ENCODE results near the gene CHADL.

Gene CHADL

DNA sequence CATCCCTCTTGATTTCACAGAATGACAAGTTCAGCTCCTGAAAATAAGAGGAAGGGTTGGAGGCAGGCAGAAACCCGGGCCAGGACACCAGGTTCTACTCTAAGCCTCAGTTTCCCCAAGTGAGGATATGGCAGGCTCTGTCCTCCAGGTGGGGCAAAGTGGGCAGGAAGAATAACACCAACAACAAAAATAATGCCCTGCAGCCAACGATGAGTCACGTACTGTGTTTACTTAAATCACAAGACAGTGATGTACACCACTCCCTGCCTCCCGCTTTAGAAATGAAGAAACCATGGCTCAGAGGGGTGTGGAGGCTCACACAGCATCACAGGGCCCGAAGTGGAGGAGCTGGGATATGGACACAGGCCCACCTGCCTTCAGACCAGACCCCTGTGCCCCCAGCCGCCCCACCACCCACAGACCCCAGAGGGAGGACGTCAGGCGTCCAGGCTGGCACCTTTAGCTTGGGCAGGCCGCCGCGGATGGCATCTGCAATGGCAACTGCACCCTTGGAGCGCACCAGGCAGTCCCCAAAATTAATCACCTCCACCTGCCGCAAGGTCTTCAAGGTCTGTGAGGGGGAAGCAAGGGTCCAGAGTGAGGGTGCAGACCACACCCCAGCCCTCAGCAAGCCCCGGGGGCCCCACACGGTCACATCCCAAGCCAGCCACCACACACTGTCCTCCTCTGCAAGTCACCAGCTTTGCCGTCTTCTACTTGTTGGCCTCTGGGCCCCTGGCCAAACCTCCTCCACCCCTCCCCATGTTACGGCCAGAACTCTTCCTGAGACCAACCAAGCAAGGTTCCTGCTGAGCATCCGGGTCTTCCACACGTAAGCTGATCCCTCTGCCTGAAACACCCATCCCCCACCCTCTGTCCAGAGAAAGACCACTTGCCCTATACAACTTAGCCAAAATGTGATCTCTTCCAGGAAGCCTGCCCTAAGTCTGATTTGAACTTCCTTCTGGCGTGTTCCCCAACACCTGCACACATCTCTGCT, 15.8 kb upstream of the CHADL start:
- DNase-seq: no peak

- no peak for DNase-seq
Observed at GRCh38 chr22:41254230-41254629, 13.5 kb upstream of the CHADL start.

GRCh38 chr22:41252365-41252764, 11.6 kb upstream of the CHADL start:
- DNase-seq: no peak

DNA sequence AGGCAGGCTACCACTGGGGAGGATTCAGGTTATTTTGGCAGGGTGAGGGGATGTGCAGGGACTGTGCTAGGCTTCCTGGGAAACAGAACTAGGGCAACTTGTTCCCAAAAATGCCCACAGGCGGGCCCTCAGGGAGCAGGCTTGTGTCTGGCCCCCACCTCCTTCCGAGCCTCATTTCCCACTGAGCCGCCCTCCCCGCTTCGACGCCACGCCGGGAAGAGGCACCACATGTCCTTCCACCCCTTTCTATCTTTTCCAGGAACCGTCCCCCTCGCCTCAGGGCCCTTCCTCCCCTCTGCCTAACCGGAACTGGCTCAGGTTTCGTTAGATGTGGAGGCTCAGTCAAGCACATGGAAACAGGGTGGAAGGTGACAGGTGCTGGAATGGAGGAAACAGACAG, 9.4 kb upstream of the CHADL start:
- no peak for DNase-seq

DNA sequence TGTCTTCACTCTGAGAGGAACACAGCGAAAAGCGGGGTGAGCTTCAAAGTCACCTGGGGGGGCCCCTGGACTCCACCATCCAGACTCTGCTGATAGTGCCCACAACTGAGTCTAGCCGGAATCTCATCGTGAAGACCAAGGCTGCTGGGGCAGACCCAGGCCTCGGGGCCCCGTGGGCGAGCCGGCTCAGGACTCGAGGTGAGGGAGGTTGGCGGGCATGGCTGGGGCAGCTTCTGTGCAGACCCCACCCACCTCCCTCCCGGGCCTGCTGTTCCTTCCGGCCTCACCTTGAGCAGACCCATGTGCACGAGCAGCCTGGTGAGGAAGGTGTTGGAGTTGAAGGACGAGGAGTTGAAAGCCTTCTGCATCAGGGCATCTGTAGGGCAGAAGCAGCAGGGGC, 8.7 kb upstream of the CHADL start:
- no peak for DNase-seq

DNA sequence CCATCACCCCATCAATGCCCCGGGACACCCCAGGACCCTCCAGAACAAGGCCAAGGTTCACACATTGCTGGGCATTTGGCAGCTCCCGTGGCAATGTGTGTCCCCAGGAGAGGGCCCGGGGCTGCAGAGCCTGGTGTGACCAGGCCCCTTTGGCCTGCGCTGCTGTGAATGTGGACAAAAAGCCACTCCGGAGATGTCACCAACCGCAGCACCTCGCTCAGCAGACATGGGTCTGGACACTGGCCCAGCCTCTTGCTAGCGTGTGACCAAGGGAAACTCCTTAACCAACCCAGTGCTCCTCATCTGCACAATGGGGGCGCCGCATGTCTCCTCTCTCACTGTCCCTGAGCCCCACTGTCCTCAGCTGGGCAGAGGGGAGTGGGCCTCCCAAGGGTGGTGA, 8.0 kb upstream of the CHADL start:
- DNase-seq: no peak

DNA sequence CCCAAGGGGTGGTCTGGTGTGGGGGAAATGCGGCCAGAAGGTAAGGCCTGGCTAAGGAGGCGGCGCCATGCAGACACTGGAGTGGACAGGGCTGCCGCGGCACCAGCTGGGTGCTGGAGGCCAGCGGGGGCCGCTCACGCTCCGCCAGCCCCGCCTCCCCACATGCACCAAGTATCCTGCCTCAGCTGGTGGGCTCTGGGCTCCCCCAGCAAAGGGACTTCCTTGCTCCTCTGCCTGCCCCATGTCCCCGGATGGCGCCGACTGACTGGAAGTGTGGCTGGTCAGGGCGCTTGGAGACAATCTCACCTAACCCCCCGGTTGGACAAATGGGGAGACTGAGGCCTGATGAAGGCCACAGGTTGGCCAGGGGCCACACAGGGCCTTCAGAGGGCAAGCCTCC, 7.6 kb upstream of the CHADL start:
- no peak for DNase-seq

DNA sequence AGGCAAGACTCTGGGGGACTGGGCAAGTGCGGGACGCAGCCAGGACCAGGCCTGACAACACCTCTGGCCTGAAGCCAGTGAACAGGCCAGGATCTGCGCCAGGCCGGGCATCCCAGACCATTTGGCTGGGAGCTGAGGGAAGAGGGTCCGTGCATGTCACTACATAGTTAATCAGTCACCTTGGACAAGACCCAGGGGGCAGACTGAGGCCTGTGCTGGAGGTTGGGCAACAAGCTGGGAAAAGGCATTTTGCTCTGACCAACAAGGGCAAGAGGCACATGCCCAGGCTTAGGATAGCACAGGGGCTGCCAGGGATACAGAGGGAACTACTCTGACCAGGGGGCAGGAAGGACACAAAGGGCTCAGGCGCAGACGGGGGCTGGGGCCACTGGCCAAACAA, 7.0 kb upstream of the CHADL start:
- DNase-seq: no peak

DNA sequence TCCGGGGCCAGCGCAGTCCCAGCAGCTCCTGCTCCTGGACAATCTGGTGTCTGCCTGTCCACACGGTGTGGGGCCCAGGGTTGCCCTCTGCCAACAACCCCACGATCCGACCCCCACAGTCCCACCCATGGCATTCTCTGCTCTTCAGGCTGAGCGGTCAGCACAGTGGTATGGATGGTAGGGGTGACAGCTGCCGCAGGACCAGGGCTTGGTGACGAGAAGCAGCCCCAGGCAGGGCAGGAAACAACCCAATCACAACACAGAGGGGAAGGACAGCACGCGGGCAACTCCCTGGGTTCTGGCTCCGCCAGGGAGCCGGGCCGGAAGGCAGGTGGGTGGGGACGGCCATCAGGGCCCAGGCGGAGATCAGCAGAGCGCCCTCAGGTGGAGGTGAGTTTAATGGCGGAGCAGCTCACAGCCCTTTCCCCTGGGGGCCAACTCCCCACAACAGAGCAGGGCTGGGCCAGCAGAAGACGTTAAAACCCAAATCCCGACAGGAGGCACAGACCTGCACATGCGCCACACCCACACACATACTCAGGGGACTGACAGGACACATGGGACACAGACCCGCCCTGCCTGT, 5.3 kb upstream of the CHADL start:
- DNase-seq: no peak

- no peak for DNase-seq
Observed at GRCh38 chr22:41243361-41243760, 2.6 kb upstream of the CHADL start.

- DNase-seq: no peak
Observed at GRCh38 chr22:41242396-41243117, 1.8 kb upstream of the CHADL start.

GRCh38 chr22:41241133-41241676, 474 bp upstream of the CHADL start:
- no peak for DNase-seq

GRCh38 chr22:41239443-41240128, 1.1 kb downstream of the CHADL start:
- no peak for DNase-seq

DNA sequence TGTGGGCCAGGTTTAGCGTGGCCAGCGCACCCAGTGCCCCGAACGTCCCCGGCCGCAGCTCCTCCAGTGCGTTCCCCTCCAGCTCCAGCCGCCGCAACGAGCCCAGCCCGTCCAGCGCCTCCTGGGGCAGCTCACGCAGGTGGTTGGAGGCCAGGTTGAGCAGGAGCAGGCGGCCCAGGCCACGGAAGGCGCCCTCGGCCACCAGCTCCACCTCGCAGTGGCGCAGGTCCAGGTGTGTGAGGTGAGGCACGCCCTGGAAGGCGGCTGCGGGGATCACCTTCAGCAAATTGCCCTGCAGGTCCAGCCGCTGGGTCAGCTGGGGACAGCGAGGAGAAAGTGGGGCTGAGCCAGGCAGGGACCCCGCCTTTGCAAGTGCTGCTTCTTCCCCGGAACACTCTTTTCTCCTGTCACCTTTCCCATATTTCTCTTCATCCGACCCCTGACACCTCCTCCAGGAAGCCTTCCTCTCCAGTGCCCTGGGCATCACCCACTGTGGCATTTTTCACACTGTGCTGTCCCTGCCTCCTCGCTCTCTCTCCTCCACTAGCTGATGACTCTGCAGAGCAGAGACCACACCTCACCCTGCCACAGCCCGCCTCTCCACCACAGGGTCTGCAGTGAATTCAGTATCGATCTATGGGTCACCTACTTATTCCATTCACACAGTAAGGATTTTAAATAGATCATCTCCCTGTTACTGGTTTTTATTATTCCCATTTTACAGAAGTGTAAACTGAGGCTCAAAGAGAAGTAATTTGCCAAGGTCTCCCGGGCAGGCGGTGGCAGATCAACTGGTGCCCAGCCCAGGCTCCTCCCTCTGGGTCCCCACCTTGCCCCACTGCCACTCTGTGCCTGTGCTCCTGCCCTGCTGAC, 1.9 kb downstream of the CHADL start:
- no peak for DNase-seq

DNA sequence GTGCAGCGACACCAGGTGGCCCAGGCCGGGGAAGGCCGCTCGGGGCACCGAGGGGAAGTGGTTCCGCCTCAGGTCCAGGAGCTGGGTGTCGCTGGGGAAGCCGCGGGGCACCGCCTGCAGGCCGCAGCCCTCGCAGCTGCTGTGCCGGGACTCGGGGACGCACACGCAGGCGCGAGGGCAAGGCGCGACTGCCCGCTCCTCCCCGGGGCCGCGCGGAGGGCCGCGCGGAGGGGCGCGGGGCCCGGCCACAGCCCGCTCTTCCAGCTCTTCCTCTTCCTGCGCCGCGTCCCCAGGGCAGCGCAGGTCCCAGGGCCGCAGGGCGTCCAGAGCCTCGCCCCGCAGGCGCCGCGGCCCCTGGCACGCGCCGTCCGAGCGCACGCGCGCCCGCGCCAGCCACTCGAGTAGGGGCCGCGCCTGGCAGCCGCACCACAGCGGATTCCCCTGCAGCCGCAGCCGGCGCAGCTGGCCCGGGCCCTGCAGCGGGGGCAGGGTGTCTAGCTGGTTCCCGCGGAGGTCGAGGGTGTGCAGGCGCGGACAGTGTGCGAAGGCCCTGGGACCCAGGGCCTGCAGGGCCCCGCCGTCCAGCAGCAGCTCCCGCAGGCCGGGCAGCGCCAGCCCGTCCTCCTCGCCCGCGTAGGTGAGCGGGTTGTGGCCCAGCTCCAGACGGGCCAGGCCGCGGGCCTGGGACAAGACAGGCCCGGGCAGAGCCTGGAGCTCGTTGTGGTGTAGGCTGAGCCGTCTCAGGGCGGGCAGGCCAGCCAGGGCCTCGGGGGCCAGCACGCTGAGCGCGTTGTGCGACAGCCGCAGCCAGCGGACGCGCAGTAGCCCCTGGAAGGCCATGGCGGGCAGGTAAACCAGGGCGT, 2.8 kb downstream of the CHADL start:
- DNase-seq: peak; percentile 74

DNA sequence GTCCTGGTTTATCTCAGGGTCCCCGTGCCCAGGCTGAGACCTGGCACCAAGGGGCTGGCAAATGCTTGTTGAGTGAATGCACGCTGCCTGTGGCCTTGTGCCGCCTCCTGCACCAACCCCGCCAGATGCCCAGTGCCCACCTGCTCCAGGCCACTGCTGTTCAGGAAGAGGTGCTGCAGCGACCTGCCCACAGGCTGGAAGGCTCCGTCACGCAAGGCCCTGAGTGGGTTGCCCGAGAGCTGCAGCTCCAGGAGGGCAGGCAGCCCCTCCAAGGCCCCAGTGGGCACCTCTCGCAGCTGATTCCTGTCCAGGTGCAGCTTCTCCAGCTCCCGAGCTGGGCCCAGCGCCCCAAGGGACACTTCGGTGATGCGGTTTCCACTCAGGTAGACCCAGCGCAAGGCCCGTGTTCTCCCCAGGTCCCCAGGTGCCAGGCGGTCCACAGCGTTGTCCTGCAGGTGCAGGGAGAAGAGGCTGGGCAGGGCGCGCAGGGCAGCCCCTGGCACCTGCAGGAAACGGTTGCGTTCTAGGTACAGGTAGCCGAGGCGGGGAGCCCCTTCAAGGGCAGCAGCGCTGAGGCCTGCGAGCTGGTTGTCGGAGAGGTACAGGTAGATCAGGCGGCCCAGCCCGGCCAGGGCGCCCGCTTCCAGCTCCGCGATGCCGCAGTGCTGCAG, 3.6 kb downstream of the CHADL start:
- DNase-seq: no peak

GRCh38 chr22:41234815-41235695, 5.7 kb downstream of the CHADL start:
- DNase-seq: no peak

- DNase-seq: no peak
Observed at GRCh38 chr22:41231369-41231768, 9.4 kb downstream of the CHADL start.

- no peak for DNase-seq
Observed at GRCh38 chr22:41230401-41230785, 10.3 kb downstream of the CHADL start.
